T-helper 9 cell (primary cell): ENCODE results near the gene SWAP70.
"Not testable (repeated sequence)": the region's sequence is repeated elsewhere in the genome, so short reads cannot be mapped to it uniquely, and the experiment has no call there.

ENCODE experiments used
- DNase-seq: peaks from one replicate; pipeline ENCODE4 v3.0.0-alpha.2; 2020

Gene SWAP70

DNA sequence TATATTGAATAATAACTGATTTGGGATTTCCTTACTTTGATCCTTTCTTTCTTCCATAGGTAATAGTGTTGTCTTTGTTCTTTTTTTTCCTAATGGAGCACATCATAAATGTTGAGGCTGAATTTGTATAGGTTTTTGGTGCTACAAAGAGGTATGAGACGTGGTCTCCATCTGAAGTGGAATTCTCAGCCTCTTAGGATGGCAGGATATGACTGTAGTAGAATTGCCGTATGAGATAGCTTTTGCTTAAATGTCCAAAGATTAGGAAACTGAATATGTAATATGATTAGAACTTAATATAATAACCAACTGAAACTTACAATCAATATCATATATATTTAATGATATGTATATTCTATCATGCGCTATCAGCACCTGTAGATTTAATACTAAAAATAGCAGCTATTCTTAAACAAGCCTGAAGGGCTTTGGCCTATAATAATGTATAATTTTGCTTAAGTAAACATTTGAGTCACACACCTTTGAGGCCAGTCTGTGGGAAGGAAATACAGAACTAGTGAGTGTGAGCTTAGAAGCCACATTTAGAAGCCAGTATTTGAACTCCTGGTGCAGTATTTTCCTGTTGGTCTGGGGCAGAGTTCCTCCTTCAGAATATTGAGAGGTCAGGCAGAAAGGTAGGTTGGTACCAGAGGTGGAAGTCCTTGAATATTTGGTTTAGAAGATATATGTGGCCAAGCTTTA, 62.6 kb downstream of the SWAP70 start:
- DNase-seq, result no peak

GRCh38 chr11:9728058-9728457, 64.2 kb downstream of the SWAP70 start:
- DNase-seq, result no peak

DNA sequence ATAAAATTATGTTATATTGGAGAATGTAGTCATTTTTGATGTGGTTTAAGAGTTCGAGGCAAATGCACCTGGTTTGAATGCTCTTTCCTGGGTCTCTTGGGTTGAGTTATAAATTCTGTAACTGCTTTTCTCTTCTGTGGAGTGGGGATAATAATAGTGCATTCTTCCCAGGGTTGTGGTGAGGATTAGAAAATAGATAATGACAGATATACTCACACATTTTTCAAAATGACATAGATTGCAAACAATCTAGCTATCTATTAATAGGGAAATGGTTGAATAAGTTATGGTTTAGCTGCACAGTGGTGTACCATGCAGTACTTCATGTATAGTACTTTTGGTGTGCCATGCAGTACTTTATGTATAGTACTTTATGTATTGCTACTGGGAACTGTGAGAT, 67.4 kb downstream of the SWAP70 start:
- no peak for DNase-seq

- no peak for DNase-seq
These were observed 68.6 kb downstream of the SWAP70 start for GRCh38 chr11:9732453-9732852.

GRCh38 chr11:9733212-9733611, 69.3 kb downstream of the SWAP70 start:
- DNase-seq, result no peak

DNA sequence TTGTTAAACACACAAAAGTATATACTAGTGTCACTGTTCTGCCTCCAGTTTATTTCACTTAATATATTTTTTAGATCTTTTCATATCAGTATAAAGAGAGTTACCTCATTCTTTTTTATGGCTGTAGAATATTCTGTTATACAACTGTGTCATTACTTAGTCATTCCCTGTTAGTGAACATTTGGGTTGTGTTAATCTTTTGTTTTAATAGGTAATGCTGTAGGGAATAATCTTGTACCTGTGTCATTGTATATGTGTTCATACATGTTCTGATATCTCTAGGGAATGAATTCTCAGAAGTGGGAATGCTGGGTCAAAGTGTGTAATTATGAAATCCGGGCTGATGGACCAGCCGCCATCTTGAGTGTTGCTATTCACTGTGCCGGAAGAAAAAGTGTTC, 71.4 kb downstream of the SWAP70 start:
- DNase-seq, result no peak

DNA sequence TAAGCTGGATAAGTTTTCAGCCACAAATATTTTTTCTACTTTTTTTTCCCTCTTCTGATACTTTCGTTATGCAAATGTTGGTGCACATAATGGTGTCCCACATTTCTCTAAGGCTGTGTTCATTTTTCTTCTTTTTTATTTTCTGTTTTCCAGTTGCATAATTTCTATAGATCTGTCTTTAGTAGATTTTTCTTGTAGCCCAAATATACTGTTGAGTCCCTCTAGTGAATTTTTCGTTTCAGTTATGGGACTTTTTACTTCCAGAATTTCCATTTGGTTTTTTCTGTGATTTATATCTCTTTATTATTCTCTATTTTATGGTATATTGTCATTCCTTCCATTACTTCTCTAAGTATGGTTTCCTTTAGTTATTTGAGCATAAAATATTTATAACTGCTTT, 72.0 kb downstream of the SWAP70 start:
- DNase-seq, result no peak

- no peak for DNase-seq
These were observed 72.5 kb downstream of the SWAP70 start for GRCh38 chr11:9736365-9736764.

DNA sequence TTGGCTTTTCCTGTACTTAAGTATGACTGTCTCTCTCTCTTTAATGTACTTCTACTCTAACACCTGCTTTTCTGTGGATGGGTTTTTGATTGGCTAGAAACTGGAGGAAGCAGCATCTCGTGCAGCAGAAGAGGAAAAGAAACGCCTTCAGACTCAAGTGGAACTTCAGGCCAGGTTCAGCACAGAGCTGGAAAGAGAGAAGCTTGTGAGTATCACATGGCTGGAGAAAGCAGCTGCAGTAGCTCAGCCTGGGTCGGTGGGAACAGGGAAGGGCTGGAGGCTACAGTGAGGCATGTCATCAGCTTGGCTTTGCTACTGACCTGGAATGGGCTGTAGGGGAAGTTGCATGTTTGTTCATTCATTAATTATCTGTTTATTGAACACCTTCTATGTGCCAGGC, 74.2 kb downstream of the SWAP70 start:
- DNase-seq, result no peak

GRCh38 chr11:9738707-9739106, 74.8 kb downstream of the SWAP70 start:
- DNase-seq, result no peak

DNA sequence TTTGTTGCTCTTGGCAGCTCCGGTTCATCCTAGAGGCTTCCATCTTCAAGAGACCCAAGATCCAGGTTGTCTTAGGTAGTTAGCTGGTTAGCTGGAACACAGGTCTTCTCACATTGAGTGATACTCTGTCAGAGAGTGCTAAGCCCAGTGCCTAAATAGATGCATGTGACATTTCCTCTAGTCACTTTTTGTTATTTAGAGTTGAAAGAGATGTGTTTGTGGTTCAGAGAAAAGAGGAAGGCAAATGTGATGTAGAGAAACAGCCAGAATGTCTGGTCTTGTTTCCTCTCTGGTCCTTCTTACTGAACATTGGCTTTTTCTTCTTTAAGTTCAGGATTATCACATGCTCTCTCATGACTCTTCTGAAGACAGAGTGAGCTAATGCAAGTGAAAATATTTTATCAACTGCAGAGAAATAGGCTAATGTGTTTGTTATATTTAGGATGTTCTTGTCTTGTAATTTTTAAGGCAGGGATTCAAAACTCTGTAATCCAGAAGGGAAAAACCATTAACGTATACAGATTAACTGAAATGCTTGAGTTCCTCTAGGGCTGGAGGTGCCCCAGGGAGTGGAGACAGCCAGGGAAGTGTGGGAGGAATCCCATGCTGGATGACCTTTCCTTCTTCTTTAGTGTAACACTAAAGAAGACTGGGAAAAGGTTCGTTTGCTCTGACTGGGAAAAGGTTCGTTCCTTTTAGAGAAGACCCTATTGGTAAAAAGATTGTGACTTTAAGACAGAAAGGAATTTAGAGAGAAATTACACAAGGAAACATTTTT, 75.4 kb downstream of the SWAP70 start:
- no peak for DNase-seq

- no peak for DNase-seq
These were observed 76.5 kb downstream of the SWAP70 start for GRCh38 chr11:9740202-9740883.

DNA sequence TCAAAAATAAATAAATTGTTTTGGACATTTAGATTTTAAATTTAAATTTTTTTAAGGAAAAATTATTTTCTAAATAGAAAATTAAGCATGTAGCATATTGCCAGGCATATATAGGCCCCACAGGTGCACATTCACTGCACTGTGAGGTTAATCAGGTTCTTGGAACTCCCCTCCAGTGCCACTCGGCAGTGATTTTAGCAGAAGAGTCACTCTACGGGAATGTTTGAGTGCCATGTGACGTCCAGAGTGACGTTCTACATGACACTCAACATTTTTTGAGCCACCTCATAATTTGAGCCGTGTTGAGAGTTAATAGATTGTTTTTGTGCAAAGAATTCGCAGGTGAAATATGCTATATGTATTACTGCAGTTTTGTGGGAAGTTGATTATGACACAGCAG, 77.4 kb downstream of the SWAP70 start:
- no peak for DNase-seq

GRCh38 chr11:9743512-9743911, 79.6 kb downstream of the SWAP70 start:
- not testable (repeated sequence) for DNase-seq

GRCh38 chr11:9745411-9746211, 81.7 kb downstream of the SWAP70 start:
- DNase-seq, result no peak

DNA sequence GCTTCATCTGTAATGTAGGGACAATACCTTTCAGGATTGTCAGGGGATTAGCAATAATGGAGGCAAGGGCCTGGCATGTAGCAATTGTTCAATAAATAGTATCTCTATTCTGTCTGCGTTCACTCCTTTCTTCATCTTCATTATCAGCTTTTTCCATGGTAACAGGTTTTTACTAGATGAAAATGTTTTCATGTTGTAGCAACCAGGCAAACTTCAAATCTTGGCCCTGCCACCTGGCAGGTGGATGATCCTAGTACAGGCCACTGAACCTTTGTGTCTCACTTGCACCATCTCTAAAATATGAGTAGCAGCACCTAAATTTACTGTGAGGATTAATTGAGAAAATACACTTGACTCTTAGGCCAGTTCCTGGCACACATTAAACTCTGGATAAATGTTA, 83.4 kb downstream of the SWAP70 start:
- no peak for DNase-seq

DNA sequence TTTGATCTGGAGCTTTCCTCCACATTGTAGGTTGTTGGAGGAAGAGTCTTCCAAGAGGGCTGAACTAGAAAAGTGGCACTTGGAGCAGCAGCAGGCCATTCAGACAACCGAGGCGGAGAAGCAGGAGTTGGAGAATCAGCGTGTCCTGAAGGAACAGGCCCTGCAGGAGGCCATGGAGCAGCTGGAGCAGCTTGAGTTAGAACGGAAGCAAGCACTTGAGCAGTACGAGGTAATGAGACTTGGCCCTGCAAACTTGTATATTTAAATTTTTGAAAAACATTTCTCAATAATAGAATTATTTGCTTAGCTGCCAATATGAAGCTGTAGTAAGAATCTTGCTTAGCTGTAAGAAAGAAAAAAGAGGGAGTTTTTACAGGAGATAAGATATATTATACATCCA, 84.0 kb downstream of the SWAP70 start:
- DNase-seq, result no peak

GRCh38 chr11:9748361-9748970, 84.6 kb downstream of the SWAP70 start:
- DNase-seq, result no peak

GRCh38 chr11:9750551-9750950, 86.7 kb downstream of the SWAP70 start:
- no peak for DNase-seq

DNA sequence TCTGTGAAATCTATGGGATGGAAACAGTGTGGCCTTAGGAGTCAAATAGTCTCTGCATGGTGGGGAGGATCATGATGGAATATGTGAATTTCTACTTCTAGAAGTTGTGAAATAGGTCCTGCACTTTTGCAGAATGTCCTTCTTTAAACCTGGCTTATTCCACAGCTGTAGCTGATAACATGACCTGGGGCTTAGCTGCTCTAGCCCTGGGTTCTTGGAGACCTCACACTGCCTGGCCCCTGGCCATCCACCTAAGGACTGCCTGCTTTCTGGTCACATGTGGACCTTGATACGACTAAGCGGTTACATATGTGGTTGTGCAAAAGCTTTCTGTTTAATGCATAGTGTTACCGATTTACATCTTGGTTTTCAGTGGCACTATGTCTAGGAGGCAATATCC, 88.2 kb downstream of the SWAP70 start:
- DNase-seq, result no peak

GRCh38 chr11:9753021-9753420, 89.1 kb downstream of the SWAP70 start:
- no peak for DNase-seq

DNA sequence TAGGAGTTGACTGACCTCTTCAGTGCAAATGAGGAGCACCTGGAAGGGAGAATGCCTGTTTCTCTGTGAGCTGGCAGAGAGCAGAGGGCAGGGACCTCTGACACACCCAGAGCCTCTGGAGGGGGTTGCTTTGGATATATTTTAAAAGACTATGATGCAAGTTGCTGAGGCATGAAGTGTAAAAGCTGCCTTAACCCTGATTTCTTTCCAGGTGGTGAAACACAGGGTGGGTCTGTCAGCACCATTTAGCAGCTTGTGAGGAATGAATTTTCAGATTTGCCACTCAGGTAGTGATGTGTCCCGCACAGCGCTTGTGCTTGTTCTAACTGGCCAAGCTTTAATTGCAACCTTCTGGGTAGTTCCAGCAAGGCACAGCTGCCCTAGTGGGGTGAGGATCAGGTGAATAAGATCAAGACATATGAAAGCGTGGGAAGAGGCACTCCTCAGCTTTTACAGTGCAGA, 90.2 kb downstream of the SWAP70 start:
- no peak for DNase-seq
